GM12891 (cell line): ENCODE measurements around the gene TMEM179.

Source experiments
- DNase-seq: peaks from one replicate; pipeline ENCODE4 v3.0.0; 2011; ENCODE audit warnings: low spot score; ENCODE audit not compliant: insufficient read length
- FAIRE-seq: peaks from 2 replicates; lab custom pipeline; 2011; peaks lifted over from hg19 to GRCh38; lab: Jason Lieb, UNC
- PAX5 ChIP-seq: IDR thresholded peaks from 2 replicates; pipeline ENCODE4 v1.6.1; 2011; ENCODE audit warnings: low read length, moderate library complexity, mild to moderate bottlenecking; ENCODE audit not compliant: insufficient read depth, severe bottlenecking
- POLR2A ChIP-seq: IDR thresholded peaks from 2 replicates; pipeline ENCODE4 v1.6.1; 2011; ENCODE audit warnings: low read depth, low read length, control low read depth
- POLR2AphosphoS5 ChIP-seq: IDR thresholded peaks from 2 replicates; pipeline ENCODE4 v1.6.1; 2011; ENCODE audit warnings: low read depth, low read length, control low read depth
- POU2F2 ChIP-seq: IDR thresholded peaks from 2 replicates; pipeline ENCODE4 v1.6.1; 2011; ENCODE audit warnings: low read depth, mild to moderate bottlenecking, control low read depth, low read length, moderate library complexity
- SPI1 ChIP-seq: IDR thresholded peaks from 2 replicates; pipeline ENCODE4 v1.6.1; 2011; ENCODE audit warnings: low read depth, low read length, control low read depth
- TAF1 ChIP-seq: IDR thresholded peaks from 2 replicates; pipeline ENCODE4 v1.6.1; 2011; ENCODE audit warnings: low read depth, low read length, control low read depth

TMEM179 gene

DNA sequence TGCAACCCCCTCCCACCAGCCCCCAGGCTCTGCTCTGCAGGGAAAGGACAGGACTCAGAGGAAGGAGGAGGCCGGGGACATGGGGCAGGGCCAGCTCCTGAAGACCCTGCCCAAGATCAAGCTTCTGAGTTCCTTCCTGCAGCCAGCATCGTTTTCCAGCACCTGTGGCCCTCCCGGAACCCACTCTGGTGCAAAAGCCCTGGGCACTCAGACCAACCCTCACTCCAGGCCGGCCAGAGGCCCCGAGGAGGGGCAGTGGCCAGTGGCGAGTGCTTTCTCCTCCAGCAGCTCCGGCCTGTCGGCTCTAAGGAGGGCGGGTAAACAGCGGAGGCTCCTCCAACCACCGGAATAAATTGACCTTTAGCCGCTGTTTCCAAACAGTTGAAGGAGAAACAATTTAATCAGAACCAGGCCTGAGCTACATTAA lies 10.8 kb downstream of the TMEM179 start:
- FAIRE-seq, result no peak
- no peak for DNase-seq
- TF ChIP-seq SPI1 (no peak), POLR2AphosphoS5 (no peak), TAF1 (no peak), POLR2A (no peak), PAX5 (no peak), POU2F2 (no peak)

GRCh38 chr14:104593241-104593701 lies 11.3 kb downstream of the TMEM179 start:
- no peak for TF ChIP-seq SPI1
- no peak for TF ChIP-seq TAF1
- no peak for TF ChIP-seq POLR2A
- TF ChIP-seq POLR2AphosphoS5, result no peak
- no peak for TF ChIP-seq POU2F2
- no peak for TF ChIP-seq PAX5
- FAIRE-seq (no peak), DNase-seq (no peak)

DNA sequence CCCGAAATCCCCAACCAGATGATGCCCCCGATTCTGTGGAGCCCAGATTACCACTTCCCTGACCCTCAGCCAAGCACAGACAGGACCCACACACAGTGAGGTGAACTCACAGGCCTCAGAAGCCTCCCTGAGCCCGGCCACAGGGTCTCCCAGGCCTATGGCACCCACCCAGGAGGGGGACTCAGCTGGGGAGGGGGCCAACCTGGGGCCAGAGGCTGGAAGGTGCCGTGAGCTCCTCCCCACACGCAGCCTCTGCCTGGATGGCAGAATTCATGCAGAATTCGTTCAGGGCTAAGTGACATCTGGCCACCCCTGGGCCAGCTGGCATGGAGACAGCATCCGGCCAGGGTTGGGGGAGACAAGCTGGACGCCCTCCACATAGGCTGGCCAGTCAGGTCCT lies 11.8 kb downstream of the TMEM179 start:
- no peak for DNase-seq
- FAIRE-seq, result no peak
- no peak for TF ChIP-seq PAX5
- no peak for TF ChIP-seq POLR2A
- no peak for TF ChIP-seq SPI1
- TF ChIP-seq POLR2AphosphoS5, result no peak
- TF ChIP-seq TAF1, result no peak
- no peak for TF ChIP-seq POU2F2

DNA sequence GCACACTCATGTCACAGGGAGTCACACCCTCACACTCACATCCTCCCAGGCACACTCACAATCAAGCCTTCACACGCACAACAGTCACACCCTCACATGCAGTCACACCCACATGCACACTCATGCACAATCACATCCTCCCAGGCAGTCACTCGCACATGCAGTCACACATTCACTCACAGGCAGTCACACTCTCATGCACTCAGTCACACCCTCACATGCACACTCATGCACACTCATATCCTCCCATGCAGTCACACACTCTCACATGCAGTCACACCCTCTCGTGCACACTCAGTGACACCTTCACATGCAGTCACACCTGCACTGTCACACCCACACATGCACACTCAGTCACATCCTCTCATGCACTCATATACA lies 12.3 kb downstream of the TMEM179 start:
- FAIRE-seq (peak; percentile 20), DNase-seq (no peak)
- TF ChIP-seq POLR2A (no peak), SPI1 (no peak), TAF1 (no peak), POU2F2 (no peak), PAX5 (no peak), POLR2AphosphoS5 (no peak)

GRCh38 chr14:104591506-104592291 lies 12.9 kb downstream of the TMEM179 start:
- TF ChIP-seq POU2F2 (no peak), POLR2AphosphoS5 (no peak), POLR2A (no peak), SPI1 (no peak), TAF1 (no peak), PAX5 (no peak)
- DNase-seq (no peak), FAIRE-seq (peak; percentile 5)

DNA sequence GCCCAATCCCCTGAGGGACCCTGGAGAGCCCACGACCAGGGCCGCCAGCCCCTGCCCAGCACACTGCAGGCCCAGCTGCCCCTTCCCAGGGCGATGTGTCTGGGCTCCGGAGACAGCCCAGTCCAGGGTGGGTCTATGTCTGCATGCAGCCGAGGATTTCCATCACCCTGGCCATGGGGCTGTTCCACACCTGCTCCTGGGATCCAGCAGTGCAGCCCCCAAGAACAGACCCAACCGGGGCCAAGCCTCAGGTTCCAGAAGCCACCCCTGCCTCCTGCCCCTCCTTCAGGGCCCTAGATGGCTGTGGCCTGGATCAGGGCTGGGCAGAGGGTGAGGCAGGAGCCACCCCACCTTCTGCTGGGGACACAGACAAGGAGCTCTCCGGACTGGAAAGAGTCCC lies 13.5 kb downstream of the TMEM179 start:
- no peak for DNase-seq

GRCh38 chr14:104590240-104590965 lies 14.2 kb downstream of the TMEM179 start:
- DNase-seq, result no peak
- no peak for FAIRE-seq
- TF ChIP-seq TAF1, result no peak
- no peak for TF ChIP-seq SPI1
- TF ChIP-seq PAX5, result no peak
- TF ChIP-seq POU2F2, result no peak
- no peak for TF ChIP-seq POLR2A

More for the DNA sequence above, 13.5 kb downstream of the TMEM179 start:
- FAIRE-seq, result no peak
- TF ChIP-seq PAX5 (no peak), POU2F2 (no peak), POLR2AphosphoS5 (no peak), SPI1 (no peak), TAF1 (no peak), POLR2A (no peak)

GRCh38 chr14:104589338-104590195 lies 15.0 kb downstream of the TMEM179 start:
- no peak for DNase-seq
- no peak for TF ChIP-seq POLR2AphosphoS5
- no peak for TF ChIP-seq POU2F2
- TF ChIP-seq TAF1, result no peak
- TF ChIP-seq POLR2A, result no peak
- TF ChIP-seq SPI1, result no peak
- TF ChIP-seq PAX5, result no peak
- no peak for FAIRE-seq
